T-helper 9 cell (primary cell): ENCODE measurements around the gene ACVR1.

ENCODE experiments used
- DNase-seq: peaks from one replicate; pipeline ENCODE4 v3.0.0-alpha.2; 2020

ACVR1 gene

GRCh38 chr2:157696036-157696435, 180.1 kb downstream of the ACVR1 start:
- no peak for DNase-seq

DNA sequence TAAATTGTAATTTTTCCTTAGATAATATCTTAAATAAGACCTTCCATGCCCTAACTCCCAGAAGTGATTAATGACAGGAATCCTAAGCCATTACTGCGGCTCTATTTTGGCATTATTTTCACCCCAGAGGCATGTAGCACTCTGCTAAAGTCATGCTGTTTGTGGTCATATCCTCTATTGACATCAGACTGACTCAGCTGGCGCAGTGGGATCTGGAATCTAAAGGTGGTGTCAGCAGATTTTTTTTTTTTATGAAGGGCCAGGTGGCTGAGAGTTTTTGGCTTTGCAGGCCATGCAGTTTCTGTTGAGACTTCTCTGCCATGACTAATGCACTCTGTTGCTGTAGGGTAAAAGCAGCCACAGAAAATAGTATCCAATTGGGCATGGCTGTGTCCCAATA, 183.4 kb downstream of the ACVR1 start:
- no peak for DNase-seq

GRCh38 chr2:157691695-157692094, 184.4 kb downstream of the ACVR1 start:
- DNase-seq, result no peak

GRCh38 chr2:157691131-157691530, 185.0 kb downstream of the ACVR1 start:
- no peak for DNase-seq
